ENCODE data around the gene ANXA9.

The ANXA9 gene

DNA sequence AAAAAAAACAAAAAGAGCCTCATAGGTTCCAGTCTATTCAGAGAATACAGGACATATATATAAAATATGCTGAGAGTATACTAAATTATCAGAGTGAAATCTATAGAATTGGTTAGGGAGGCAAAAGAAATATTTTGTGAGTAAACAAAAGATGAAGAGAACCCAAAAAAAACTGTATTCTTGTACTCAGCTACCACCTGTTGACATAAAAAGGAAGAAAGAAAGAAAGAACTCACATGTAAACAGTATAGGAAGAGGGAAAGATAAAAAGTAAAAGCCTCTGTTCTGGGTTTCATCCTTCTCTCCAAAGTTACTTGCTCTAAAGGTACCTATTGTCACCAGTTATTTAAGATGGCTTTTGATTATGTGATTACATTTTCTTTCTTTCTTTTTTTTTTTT, 44.4 kb downstream of the ANXA9 start:
- TF ChIP-seq, protein P1, sequence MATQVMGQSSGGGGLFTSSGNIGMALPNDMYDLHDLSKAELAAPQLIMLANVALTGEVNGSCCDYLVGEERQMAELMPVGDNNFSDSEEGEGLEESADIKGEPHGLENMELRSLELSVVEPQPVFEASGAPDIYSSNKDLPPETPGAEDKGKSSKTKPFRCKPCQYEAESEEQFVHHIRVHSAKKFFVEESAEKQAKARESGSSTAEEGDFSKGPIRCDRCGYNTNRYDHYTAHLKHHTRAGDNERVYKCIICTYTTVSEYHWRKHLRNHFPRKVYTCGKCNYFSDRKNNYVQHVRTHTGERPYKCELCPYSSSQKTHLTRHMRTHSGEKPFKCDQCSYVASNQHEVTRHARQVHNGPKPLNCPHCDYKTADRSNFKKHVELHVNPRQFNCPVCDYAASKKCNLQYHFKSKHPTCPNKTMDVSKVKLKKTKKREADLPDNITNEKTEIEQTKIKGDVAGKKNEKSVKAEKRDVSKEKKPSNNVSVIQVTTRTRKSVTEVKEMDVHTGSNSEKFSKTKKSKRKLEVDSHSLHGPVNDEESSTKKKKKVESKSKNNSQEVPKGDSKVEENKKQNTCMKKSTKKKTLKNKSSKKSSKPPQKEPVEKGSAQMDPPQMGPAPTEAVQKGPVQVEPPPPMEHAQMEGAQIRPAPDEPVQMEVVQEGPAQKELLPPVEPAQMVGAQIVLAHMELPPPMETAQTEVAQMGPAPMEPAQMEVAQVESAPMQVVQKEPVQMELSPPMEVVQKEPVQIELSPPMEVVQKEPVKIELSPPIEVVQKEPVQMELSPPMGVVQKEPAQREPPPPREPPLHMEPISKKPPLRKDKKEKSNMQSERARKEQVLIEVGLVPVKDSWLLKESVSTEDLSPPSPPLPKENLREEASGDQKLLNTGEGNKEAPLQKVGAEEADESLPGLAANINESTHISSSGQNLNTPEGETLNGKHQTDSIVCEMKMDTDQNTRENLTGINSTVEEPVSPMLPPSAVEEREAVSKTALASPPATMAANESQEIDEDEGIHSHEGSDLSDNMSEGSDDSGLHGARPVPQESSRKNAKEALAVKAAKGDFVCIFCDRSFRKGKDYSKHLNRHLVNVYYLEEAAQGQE (IDR thresholded peaks at IDR 0.05; ENCODE audit: insufficient replicate concordance, low read depth), result no peak
- TF ChIP-seq, protein P2, sequence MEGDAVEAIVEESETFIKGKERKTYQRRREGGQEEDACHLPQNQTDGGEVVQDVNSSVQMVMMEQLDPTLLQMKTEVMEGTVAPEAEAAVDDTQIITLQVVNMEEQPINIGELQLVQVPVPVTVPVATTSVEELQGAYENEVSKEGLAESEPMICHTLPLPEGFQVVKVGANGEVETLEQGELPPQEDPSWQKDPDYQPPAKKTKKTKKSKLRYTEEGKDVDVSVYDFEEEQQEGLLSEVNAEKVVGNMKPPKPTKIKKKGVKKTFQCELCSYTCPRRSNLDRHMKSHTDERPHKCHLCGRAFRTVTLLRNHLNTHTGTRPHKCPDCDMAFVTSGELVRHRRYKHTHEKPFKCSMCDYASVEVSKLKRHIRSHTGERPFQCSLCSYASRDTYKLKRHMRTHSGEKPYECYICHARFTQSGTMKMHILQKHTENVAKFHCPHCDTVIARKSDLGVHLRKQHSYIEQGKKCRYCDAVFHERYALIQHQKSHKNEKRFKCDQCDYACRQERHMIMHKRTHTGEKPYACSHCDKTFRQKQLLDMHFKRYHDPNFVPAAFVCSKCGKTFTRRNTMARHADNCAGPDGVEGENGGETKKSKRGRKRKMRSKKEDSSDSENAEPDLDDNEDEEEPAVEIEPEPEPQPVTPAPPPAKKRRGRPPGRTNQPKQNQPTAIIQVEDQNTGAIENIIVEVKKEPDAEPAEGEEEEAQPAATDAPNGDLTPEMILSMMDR (IDR thresholded peaks at IDR 0.05; ENCODE audit: insufficient read depth, low read length), result no peak
- TF ChIP-seq SPI1 (IDR thresholded peaks at IDR 0.05; ENCODE audit: borderline replicate concordance, low read depth) (no peak), GABPA (IDR thresholded peaks at IDR 0.05; ENCODE audit: low read depth) (no peak), POLR2AphosphoS5 (IDR thresholded peaks at IDR 0.05; ENCODE audit: low read depth) (no peak)
- Histone ChIP-seq H3K27ac (replicated peaks) (no peak overlapping the region), H3K27me3 (ENCODE audit: insufficient read depth, poor library complexity, severe bottlenecking) (no peaks in the 10 kb centered on the region), H3K4me3 (replicated peaks; ENCODE audit: insufficient read depth, low read length) (no peak overlapping the region)
- no peak for DNase-seq (ENCODE audit: low read depth in 1 of 2, low spot score in 1 of 2)

DNA sequence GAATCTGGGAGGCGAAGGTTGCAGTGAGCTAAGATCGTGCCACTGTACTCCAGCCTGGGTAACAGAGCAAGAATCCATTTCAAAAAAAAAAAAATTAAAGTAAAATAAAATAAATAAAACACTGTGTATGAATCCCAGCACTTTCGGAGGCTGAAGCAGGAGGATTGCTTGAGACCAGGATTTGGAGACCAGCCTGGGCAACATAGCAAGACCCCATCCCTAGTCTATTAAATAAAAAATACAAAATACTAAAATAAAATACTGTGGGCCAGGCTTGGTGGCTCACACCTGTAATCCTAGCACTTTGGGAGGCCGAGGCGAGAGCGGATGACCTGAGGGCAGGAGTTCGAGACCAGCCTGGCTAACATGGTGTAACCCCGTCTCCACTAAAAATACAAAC, 50.1 kb downstream of the ANXA9 start:
- H3K27me3 ChIP-seq (ENCODE audit: insufficient read depth, poor library complexity, severe bottlenecking), result no peaks in the 10 kb centered on the region
- no peak for DNase-seq (ENCODE audit: low read depth in 1 of 2, low spot score in 1 of 2)
- H3K4me3 ChIP-seq (replicated peaks; ENCODE audit: insufficient read depth, low read length), result no peak overlapping the region
- TF ChIP-seq GABPA (IDR thresholded peaks at IDR 0.05; ENCODE audit: low read depth), result no peak
- TF ChIP-seq, protein P1 (IDR thresholded peaks at IDR 0.05; ENCODE audit: insufficient replicate concordance, low read depth), result no peak
- TF ChIP-seq, protein P2 (IDR thresholded peaks at IDR 0.05; ENCODE audit: insufficient read depth, low read length), result no peak
- no peak for TF ChIP-seq SPI1 (IDR thresholded peaks at IDR 0.05; ENCODE audit: borderline replicate concordance, low read depth)
- TF ChIP-seq POLR2AphosphoS5 (IDR thresholded peaks at IDR 0.05; ENCODE audit: low read depth), result no peak
- no peak overlapping the region for H3K27ac ChIP-seq (replicated peaks)

DNA sequence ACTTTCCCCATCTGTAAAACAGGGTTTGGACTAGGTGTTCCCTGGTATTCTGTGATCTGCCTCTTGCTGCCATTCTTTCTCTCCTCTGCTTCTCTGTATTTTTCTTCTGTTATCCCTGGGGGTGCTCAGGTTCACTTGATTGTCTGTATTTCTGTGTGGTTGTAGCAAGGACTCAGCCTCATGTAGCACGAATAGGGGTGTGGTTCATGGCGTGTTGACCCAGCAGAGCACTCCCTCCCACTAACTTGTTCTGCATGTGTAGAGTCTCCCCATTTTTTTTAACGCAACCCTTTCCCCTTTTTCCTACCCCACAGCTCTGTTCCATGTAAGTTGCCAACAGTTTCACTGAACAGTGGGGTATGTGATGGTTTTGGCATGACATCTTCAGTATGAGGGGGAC, 53.1 kb downstream of the ANXA9 start:
- DNase-seq (ENCODE audit: low read depth in 1 of 2, low spot score in 1 of 2), result no peak
- no peaks in the 10 kb centered on the region for H3K27me3 ChIP-seq (ENCODE audit: insufficient read depth, poor library complexity, severe bottlenecking)
- no peak overlapping the region for H3K4me3 ChIP-seq (replicated peaks; ENCODE audit: insufficient read depth, low read length)
- H3K27ac ChIP-seq (replicated peaks), result no peak overlapping the region
- TF ChIP-seq, protein P1 (IDR thresholded peaks at IDR 0.05; ENCODE audit: insufficient replicate concordance, low read depth), result no peak
- TF ChIP-seq SPI1 (IDR thresholded peaks at IDR 0.05; ENCODE audit: borderline replicate concordance, low read depth), result no peak
- TF ChIP-seq GABPA (IDR thresholded peaks at IDR 0.05; ENCODE audit: low read depth), result no peak
